Inflammatory macrophage treated with lipopolysaccharide for 4 hours (primary cell): ENCODE measurements around the gene HHATL.

Source experiments
- DNase-seq: peaks from one replicate; pipeline ENCODE4 v3.0.0-alpha.2; 2020

HHATL gene

DNA sequence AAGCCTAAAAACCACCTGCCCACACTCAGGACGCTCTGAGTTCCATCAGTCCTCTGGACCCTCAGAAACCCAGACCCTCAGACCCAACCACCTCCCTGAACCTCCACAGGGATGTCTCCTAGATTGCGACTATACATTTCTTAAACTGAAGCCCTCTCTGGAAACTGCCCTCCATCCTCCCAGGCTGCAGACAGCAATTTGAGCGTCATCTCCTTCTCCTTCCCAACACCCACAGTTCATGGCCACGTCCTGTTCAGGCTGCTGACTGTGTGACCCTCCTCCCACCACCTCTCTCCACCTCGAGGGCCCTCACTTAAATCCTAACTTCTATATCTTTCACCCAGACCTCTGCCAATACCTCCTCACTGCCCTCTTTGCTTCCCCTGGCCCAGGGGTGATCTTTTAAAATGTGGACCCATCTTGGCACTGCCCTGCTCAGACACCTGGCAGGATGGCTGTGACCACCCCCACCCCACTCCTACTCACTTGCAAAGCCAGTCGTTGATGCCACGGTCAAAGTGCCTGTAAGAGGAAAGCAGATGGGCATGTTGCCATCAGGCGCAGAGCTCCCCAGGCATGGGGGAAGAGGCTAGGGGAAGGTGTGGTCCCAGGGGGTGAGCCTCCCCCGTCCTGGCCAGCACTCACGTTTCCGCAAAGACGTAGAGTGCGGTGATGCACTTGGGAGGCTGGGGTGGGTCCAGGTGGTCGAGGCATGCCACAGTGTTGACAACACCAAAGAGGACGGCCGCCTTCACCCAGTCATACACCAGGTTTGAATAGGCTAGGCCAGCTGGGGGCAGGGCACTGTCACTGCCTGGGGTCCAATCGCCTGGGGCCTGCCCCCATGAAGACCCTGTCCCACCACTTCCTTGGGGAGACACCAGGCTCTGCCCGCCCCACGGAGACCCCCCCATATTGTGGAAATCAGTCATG is 6.0 kb downstream of the HHATL start:
- no peak for DNase-seq

DNA sequence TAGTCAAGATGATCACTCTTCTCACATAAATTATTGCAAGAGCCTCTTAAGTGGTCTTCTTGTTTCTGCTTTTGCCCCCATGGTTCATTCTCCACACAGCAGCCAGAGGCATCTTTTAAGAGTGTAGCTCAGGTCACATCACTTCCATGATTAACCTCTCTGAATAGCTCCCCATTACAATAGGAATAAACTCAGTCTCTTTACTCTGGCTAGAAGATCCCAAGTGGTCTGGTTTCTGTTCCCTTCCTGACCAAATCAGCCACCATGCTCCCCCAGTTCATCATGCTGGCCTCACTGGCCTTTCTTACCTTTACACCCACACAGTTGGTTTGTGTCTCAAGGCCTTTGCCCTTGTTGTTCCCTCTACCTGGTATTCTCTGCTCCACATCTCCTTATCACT is 8.2 kb downstream of the HHATL start:
- no peak for DNase-seq

GRCh38 chr3:42693530-42693930 is 9.1 kb downstream of the HHATL start:
- DNase-seq = no peak

- DNase-seq = no peak
Observed at GRCh38 chr3:42692667-42693529, 9.7 kb downstream of the HHATL start.

DNA sequence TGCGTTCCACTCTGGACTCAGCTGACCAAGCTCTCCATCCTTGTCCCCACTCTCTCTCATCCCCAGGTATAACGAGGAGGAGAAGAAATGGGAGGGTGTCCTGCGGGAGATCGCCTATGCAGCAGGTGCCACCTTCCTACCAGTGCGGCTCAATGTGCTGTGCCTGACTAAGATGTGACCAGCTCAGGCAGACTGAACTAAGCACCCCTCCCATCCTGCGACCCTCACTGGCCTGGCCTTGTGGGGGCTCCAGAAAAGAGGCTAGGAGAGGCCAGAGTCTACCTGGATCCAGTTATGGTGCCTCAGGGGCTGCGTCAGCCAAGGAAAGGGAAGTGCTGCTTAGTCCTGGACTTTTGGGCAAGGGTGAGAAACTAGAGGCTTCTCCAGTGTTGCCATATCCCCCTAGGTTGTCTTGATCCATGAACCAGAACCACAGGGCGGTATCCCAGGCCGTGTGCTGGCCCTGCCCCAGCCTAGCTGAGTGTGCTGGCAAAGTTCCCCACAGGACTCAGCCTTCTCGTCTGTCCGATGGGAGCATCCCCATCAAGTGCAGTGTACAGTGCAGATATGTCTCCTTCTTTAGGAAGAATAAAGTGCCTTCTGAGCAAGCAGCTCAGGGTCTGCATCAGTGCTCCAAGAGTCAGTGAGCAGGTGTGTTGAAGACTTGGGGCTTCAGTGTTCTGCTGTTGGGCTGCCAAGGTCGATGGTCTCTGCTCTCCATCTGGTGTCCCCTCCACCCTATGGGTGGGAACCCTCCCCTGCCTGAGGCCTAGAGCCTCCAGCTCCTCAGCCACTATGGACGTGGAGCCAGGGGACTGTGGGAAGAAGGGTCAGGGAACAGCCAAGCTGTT is 10.6 kb downstream of the HHATL start:
- DNase-seq = no peak

DNA sequence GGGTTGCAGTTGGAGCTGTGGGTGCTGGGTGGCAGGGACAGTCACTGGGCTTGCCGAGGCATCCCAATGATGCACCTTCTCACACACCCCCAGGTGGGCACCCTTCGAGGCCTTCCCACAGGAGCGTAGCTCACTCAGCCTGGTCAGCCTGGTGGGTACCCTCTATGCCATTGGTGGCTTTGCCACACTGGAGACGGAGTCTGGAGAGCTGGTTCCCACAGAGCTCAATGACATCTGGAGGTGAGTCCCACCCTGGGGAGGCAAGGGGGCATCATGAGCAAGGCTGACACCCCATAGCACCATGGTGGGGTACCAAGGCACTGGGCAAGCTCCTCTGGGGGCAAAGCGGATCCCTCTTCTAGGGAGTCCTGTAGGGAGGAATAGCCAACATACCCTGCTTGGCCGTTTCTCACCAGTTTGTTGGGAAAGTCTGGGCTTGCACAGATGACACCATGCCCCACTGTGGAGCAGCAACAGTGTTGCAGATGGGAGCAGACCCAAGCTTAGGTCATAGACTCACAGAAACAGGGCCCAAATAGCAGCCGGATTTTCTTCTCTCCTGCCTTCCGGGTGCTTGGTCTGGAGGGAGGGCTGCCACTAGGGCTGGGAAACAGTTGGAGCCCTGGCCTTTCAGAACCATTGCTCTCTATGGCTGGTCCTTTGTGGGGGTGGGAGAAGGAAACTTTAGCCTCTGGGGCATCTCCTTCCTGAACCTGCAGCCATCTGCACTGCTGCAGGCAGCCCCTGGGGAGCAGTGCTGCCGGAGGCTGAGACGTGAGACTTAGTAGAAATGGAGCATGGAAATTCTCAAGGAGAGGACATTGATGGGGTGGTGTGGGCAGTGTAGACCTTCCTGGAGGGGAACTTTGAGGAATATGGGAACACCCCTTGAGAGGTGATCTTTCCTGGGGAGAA is 11.6 kb downstream of the HHATL start:
- no peak for DNase-seq

GRCh38 chr3:42690191-42690590 is 12.4 kb downstream of the HHATL start:
- DNase-seq = no peak

DNA sequence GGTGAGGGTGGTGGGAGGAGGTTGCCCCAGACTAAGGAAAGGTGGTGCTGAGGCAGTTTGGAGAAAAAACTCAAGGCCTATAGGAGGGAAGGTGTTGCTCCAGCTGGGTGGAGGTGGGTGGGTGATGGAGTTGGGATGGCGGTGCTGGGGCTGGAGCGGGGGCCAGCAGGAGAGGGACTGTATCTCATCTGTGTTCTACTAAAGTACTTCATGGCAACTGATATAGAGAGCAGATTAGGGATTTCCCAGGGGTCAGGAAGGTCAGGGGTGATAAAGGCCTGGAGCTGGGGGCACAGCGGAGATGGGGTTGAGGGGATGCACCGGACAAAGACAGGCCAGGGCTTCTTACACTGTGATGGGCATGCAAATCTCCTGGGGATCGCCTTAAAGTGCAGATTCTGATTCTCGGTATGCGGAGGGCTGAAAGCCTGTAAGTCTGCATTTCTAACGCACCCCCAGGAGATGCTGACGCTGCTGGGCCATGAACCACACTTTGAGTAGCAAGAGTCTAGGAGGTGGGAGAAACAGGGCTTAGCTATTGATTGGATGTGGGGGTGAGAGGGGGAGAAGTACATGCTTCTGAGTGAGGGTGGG is 13.1 kb downstream of the HHATL start:
- DNase-seq = no peak

DNA sequence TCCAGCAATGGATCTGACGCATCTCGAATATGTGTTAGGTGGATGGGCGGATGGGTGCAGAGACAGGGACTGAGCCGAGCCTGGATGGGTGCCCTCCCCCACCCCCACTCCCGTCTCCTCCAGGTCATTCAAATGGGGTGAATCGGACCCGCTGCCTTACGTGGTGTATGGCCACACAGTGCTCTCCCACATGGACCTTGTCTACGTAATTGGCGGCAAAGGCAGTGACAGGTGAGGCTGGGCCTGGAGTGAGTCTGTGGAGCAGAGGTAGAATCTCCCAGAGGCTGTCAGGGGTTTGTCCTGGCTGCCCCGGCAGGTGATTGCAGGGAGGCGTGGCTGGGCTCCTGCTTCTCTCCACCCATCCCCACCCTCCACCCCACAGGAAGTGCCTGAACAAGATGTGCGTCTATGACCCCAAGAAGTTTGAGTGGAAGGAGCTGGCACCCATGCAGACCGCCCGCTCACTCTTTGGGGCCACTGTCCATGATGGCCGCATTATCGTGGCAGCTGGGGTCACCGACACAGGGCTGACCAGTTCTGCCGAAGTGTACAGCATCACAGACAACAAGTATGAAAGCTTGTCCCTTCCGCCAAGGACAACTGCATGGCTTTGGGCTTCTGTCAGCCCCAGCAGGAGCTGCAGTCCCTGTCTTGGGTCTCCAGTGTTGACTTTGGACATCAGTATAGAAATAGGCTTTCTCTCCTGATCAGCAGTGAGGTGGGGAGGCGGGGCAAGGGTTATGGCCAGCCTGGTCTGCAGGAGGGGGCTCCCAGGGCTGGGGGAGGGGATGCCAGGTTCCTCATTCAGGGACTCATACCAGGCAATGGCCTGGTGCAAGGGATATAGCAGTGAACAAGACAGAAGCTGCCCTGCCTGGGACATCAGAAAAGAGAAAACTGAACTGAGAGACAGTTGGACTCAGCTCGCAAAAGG is 13.8 kb downstream of the HHATL start:
- DNase-seq = no peak

DNA sequence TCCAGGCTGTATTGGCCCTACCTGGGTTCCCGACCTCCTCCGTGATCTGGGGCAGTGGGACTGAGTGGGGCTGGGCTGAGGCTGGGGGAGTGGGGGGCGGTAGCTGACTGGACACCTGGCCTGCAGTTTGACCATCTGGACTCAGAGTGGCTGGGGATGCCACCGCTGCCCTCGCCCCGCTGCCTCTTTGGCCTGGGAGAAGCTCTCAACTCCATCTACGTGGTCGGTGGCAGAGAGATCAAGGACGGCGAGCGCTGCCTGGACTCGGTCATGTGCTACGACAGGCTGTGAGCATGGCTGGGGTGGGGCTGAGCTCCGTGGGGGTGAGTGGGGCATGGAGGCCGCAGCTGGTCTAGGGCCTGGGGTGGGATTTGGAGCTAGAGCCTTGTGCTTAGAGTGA is 14.6 kb downstream of the HHATL start:
- no peak for DNase-seq

- DNase-seq = no peak
Observed at GRCh38 chr3:42686832-42687650, 15.6 kb downstream of the HHATL start.

- no peak for DNase-seq
Observed at GRCh38 chr3:42685891-42686820, 16.4 kb downstream of the HHATL start.

DNA sequence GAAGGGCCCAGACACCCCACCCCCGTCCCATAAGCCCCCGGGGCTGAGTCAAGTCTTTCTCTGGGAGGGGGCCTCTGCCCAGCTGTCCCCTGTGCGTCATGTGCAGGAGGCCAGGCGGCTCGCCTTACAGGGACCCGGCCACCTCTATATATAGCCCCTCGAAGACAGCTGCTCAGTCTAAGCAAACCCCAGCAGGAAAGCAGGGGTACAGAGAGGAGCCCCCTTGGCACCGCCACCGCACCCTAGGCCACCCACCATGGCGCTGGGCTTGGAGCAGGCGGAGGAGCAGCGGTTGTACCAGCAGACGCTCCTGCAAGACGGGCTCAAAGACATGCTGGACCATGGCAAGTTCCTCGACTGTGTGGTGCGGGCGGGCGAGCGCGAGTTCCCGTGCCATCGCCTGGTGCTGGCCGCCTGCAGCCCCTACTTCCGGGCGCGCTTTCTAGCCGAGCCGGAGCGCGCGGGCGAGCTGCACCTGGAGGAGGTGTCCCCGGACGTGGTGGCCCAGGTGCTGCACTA is 17.2 kb downstream of the HHATL start, which contains the start of gene KLHL40:
KLHL40 (plus strand) TSS at position 175 of the 519 bp plus-strand sequence; CDS start at position 257, 82 bp downstream.
- no peak for DNase-seq

- DNase-seq = no peak
Observed at GRCh38 chr3:42684632-42685362, 17.8 kb downstream of the HHATL start.

- peak; percentile 94 for DNase-seq
Observed at GRCh38 chr3:42683875-42684598, 18.6 kb downstream of the HHATL start.
